ENCODE measurements around the gene ADGRA1.

GRCh38 chr10:133076274-133077038, 11.3 kb upstream of the ADGRA1 start:
- TF ChIP-seq CTCF (tag by site-specific recombination; IDR thresholded peaks at IDR 0.05) (no peak), ZNF114 (tag by site-specific recombination; IDR thresholded peaks at IDR 0.05) (no peak), ZNF423 (tag by site-specific recombination; IDR thresholded peaks at IDR 0.05) (no peak), ZBTB8A (tag by site-specific recombination; IDR thresholded peaks at IDR 0.05) (no peak)
